Measurements from ENCODE around the gene PM20D2.
"Not testable (repeated sequence)": the region's sequence is repeated elsewhere in the genome, so short reads cannot be mapped to it uniquely, and the experiment has no call there.

Gene PM20D2, protein sequence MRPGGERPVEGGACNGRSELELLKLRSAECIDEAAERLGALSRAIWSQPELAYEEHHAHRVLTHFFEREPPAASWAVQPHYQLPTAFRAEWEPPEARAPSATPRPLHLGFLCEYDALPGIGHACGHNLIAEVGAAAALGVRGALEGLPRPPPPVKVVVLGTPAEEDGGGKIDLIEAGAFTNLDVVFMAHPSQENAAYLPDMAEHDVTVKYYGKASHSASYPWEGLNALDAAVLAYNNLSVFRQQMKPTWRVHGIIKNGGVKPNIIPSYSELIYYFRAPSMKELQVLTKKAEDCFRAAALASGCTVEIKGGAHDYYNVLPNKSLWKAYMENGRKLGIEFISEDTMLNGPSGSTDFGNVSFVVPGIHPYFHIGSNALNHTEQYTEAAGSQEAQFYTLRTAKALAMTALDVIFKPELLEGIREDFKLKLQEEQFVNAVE

DNA sequence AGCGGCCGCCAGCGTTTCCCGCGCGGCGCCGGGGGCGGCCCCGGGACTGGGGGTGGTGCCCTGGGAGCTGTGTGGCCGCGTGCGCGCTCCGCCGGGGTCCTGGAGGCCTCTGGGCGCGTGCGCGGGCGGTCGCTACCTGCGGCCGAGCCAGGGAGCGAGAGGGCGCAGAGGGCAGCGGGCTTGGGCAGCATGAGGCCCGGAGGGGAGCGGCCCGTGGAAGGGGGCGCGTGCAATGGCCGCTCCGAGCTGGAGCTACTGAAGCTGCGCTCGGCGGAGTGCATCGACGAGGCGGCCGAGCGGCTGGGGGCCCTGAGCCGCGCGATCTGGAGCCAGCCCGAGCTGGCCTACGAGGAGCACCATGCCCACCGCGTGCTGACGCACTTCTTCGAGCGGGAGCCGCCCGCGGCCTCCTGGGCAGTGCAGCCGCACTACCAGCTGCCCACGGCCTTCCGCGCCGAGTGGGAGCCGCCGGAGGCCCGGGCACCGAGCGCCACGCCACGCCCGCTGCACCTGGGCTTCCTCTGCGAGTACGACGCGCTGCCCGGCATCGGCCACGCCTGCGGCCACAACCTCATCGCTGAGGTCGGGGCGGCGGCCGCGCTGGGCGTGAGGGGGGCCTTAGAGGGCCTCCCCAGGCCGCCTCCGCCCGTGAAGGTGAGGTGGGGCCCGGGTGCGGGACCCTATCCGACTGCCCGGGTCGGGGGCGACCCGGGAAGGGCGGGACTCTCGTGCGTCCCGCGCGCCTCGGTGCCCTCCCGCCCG lies at the start of gene PM20D2:
Gene PM20D2 (plus strand): TSS at position 100 of the 762 bp plus-strand sequence. CDS start 90 bp downstream, at position 190.
- peak; percentile 34 for DNase-seq

DNA sequence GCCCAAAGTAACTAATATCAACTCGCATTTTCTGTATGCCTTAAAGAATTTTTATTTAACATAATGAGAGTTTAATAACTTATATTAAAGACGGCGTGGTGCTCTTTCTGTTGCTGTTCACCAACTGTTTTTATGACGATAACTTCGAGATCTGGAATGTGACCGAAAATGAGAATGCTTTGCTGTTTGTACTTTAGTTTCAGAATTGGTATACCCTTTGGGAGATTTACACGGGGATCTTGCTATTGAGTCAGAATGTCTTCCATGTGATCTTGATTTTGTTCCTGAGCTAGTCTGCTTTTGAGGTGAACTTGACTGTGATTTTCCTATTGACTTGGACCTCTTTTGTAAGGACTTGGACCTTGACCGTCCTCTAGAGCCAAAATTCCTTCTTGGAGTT lies 47.4 kb upstream of the PM20D2 start:
- no peak for DNase-seq

DNA sequence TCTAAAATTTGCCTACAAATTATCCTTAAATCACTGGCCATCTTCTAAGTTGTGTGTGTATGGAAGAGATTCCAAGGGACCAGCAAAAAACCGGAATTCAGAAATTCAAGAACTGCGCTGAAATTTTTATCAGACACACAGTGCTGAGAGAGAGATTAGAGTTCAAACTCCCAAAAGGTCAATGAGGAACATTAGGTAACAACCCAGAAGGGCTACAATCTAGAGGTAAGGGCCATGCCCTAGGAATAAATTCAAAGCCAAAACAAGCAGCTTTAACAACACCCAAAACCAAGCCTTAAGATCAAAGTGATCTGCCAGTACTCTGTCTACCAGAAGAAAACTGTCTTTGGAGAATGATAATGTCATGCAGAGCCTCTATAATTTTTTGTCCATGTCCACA lies 45.7 kb upstream of the PM20D2 start:
- no peak for DNase-seq

DNA sequence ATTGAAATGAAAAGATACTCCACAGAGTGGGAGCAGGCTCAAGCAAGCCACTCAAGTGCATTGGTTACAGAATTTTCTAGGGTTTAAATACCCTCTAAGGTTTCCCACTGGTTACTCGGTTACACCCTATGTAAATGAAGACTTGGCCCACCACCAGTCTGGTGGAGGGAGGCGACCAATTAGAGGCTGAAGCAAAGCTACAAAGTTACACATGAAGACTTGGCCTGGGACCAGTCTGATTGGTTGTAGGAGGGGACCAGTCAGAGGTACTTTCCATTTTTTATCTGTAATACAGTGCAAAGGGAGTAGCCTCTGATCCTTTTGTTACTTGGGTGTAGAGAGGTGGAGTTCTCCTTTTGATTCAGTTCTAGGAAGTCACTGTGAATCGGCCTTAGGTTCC lies 35.6 kb upstream of the PM20D2 start:
- peak; percentile 27 for DNase-seq

DNA sequence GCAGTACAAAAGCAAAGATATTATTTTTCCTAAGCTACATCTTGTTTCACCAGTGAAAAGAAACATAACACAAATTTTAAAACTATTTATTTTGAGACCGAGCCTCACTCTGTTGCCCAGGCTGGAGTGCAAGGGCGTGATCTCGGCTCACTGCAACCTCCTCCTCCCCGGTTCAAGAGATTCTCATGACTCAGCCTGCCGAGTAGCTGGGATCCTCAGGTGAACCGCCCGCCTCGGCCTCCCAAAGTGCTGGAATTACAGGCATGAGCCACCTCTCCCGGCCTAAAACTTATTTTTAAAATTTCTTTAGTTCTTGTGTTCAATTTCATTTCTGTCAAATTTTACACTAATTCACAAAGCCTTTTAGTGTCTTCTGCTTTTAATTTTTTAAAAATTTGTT lies 33.9 kb upstream of the PM20D2 start:
- DNase-seq: no peak

DNA sequence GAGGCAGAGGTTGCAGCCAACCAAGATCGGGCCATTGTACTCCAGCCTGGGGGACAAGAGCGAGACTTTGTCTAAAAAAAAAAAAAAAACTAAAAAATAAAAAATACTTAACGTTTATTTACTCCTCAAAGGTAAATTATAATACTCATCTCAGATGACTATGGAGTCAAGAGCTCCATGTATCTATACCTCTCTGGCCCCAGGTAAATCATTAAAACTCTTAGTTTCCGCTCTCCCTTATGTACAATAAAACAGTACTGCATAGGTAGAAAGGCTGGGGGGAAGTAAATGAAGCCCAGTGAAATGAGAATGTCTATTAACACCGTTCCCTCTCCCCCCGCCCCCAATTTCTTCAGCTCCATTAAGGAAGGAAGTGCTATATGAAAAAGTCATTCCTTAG lies 29.2 kb upstream of the PM20D2 start:
- DNase-seq: no peak

DNA sequence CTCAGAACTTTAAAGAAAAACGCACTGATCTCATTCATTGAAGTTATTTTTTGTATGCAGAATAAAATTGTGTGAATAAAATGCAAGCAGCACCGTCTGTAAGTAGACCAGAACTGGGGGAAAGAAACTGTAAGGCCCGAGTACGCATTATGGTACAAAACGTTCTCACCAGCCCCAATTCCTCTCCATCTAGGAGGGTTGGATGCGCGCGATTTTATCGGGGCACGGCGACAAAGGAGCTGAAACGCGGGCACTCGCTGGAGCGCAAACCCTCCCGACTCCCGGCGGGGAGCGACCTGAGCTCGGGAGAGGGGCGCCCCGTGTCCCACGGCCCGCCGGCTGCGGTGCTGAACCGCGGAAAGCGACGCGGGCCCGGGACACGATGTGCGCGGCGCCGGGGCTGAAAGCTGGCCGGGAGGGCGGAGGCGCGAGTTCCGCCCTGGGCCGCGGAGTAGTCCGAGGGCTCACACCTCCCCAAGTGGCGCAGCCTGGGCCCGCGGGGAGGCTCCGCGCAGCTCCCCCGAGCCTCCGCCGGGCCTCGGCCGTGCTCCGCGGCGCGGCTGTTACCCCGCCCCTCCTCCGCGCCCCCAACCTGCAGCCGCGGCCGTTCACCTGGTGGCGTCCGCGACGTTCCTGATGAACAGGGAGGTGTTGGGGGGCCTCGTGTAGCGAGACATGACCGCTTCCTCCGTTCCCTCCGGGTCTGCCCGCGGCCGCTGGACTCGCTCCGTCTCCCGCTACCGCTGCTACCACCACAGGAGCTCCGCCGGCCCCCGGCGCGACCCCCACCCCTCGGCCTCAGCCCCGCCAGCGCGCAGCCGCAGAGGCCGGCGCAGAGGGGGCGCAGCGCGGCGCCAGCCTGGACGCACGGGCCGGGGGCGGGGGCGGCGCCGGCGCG lies 28.4 kb upstream of the PM20D2 start, which contains the start of gene SRSF12:
Gene SRSF12 (minus strand): TSS at position 861 of the 898 bp plus-strand sequence. CDS start 184 bp downstream, at position 677.
- peak; percentile 49 for DNase-seq

DNA sequence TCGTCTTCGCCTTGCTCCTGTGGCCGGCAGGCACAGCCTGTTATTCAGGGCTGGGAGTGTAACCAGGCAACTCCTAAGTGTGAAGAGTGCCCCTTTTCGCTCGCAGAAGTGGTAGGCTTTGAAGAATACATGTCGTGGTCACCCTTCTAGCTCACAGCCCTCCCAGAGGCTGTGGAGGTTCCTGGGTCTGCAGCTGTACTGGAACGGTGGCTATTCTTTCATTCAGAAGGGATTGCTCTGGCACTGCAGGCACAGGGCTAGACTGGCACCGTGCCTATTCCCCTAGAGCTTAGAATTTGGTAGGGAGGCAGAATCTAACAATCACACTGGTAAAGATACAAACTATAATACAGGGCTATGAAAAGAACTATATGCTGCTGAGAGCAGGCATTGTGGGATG lies 26.9 kb upstream of the PM20D2 start:
- DNase-seq: no peak

DNA sequence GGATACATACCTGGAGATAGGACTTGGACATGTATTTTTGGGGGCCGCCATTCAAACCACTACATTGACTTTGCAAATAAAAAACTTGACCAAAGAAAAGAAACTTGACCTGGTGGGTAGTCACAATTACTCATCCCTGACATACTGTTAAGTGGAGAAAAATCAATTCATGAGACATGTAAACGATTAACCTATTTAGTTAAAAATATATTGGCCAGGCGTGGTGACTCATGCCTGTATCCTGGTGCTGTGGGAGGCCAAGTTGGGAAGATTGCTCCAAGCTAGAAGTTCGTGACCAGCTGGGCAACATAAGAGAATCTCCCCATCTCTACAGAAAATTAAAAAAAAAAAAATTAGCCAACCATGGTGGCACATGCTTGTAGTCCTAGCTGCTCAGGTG lies 25.5 kb upstream of the PM20D2 start:
- DNase-seq: no peak

DNA sequence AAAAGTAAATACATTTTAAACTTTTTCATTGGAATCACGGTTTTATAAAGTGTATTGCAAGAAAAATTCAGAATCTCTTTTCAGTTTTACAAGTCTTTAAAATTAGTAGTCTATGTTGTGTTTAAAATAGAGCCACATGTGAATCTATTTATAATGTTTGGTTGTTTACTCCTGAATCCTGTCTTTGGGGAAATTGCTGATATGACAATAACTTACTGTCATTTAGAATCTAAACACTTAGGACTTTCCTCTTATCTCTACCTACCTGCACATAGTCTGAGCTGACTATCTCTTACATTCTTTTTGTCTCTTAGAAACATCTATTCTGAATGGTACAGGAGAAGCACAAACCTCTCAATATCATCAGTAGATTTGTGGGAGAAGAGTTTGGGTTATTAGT lies 23.9 kb upstream of the PM20D2 start:
- DNase-seq: no peak

DNA sequence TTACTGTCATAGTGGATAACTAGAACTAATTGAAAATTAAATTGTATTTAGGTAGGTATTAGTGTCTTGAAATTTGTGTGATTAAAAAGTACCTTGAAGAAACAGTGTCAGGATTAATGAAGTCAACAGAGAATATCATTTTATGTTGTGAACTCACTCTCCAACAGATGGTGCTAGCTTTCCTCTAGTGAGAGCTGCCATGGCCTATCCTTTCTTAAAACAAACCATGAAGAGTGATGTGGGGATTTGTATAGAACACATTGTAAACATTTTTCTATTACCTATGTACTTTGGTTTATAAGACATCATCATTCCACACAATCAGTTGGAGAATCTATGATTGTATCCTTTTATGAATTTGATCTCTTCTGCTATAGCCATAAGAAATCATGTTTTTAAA lies 23.2 kb upstream of the PM20D2 start:
- DNase-seq: peak; percentile 30

DNA sequence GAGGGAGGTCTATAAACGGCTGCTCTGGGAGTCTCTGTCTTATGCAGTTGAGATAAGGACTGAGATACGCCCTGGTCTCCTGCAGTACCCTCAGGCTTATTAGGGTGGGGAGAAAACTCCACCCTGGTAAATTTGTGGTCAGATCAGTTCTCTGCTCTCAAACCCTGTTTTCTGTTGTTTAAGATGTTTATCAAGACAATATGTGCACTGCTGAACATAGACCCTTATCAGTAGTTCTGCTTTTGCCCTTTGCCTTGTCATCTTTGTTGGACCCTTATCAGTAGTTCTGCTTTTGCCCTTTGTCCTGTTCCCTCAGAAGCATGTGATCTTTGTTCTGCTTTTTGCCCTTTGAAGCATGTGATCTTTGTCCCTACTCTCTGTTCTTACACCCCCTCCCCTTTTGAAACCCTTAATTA lies 17.6 kb upstream of the PM20D2 start:
- not testable (repeated sequence) for DNase-seq

DNA sequence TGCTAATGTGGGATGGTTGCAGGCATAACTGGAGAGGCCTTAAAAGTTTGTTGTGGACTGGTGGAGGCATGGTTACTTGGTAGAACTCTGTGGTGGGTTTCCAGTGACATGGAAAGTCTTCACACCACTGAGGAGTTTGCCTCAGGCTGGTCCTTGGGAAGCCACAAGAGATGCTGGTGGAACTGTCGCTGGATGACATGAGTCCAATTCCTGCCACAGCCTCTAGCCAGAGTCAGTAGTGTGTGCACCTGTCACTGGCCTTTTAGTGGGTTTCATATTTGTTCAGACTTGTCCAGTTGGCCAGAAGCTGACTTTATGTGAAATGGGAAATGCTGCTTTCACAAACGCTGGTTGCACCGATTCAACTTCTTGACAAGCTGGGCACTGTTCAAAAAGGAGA lies 14.3 kb upstream of the PM20D2 start:
- no peak for DNase-seq

DNA sequence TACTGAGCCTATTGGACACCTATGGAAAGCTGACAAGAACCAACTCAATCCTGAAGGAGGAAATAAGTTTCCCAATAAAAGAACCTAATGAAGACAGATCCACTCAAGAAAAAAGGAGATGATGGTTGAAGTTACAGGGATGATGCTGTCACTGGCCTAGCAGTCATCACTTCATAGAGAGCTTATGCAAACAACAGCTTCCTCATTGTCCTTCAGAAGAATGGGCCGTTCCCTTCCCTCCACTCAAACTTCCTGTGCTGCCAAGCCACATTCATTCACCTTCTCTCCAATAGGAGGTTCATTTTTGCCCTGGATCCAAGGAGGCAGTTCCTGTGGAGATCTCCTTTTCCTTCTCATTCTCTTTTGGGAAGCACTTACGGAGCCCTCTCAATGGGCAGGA lies 13.8 kb upstream of the PM20D2 start:
- DNase-seq: peak; percentile 69

DNA sequence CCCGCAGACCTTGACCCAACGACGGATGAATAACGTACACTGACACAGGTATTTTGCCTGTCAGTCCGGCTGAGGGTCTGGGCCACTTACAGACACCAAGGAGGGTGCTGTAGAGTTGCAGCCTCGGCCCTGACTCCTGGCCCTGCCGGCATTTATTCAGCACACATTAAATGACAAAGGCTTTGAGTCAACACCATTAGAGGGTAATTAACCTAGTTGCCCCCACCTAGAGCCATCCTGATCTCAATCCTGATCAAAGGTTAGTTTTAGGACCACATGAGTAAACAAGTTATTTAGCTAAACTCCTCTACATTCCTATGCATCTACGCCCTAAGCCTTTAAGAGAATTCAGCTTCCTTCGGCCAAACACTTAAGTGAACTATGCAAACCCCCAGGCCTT lies 11.9 kb upstream of the PM20D2 start:
- no peak for DNase-seq

DNA sequence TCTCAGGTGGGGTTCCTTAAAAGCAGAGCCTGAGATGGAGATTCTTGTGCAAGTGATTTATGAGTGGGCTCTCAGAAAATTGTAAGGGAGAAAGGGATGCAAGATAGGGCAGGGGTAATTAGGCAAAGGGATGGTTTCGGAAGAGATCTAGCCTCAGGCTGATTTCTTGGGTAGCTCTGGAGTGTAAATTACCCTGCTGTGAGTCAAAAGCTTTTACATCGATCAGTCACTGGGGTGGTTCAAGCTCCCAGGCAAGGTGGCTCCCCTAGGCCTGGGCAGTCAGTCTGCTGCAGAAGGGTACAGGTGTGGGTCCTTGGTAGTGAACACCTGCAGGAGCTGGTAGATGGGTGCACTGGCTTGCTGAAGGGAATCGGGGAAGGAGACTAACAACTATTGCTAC lies 11.1 kb upstream of the PM20D2 start:
- DNase-seq: no peak

DNA sequence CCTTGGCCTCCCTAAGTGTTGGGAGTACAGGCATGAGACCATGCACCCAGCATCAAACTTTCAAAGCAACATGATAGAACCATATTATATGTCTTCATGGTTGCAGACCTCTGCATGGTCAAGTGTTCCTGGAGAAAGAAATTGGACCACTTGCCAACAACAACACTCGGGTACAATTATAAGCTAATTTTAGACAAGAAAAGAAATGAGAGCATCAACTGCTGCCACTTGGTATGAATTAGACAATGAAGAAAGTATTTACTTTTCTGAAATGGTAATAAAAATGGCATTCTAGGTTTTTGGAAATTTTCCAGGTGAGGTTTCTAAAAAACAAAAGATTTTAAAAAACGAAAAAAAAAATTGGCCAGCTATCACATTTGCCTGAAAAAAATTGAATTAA lies 7.7 kb upstream of the PM20D2 start:
- DNase-seq: no peak

DNA sequence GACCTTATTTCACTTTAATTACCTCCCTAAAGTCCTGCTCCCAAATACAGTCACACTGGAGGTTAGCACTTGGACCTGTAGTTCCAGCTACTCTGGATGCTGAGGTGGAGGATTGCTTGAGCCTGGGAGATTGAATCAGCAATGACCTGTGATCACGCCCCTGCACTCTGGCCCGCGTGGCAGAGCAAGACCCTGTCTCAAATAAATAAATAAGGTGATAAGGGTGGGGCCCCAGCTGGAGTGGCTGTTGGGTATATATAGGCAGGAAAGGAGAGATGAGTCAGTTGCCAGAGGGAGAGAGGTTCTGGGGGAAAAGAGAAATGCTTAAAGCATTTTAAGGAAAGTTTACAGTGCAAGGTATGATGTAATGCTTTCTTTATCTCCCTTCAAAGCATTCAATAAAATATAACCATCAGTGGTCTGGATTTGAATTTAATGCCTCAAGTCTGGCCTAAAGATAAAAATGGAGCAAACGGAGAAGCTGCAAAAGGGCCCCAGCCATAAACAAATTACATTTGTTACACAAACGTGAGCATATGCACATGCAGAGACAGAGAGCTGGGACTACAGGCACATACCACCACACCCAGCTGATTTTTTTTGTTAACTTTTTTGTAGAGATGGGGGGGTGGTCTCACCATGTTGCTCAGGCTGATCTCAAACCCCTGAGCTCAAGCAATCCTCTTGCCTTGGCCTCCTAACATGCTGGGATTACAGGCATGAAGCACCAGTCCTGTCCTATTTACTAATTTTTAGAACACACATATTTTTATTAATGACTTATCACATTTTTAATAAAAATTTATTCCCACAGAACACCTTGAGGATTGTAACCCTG lies 6.1 kb upstream of the PM20D2 start:
- DNase-seq: no peak

DNA sequence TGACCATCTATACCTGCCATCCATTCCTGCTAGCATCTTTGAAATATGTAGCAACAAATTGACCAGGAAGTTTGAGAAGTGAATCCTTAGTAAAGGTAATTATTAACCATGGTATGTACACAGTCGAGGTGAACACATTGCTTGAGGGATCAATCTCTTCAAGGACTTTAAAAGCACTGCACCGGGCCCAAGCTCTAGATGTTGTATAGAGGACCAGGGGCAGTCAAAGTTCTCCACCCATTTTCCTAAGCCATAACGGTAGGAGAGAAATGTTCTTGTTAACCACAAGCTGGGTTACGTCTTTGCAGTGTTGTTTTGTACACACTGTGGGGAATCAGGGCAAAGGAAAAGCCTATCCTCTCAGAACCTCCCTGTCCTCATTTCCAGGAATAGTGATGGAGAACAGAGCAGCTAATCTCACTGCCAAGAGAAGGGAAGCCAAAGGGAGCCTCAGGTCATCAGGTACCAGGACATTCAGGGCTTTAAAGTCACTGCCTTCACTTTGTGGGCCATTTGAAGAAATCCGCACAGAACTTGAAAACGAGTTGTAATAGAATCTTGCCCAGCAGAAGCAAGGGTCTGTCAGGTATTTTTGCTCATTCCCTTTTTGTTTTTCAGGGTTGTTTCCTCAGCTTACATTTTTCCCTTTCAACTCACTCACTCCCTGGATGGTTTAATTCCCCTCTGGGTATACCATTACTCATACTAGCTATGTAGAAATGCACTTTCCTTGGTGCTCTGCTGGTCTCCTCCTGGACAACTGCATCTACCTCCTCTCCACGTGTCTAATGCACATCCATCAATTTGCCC lies 5.3 kb upstream of the PM20D2 start:
- no peak for DNase-seq

DNA sequence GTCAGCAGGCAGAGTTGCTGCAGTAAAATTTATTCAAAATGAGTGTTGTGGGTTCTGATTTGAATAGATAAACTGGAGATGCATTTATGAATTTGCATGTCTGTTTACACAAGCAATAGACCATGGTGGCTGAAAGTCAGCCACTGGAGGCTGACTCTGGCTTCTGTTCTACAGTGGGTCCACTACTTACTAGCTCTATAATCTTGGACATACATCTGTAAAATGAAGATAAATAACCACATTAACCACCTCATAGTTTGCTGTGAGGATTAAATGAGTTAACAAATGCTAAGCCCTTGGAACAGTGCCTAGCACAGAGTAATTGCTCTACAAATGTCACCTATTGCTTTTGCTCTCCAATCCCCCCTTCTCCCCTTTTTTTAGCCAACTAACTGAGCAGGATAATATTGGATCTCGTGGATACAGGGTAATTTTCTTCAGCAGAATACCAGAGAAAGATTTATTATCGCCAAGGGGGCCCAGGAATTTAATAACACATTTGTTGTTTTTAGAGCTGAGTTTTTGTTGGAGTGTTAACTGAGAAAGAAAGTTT lies 1.4 kb upstream of the PM20D2 start:
- no peak for DNase-seq

Measured in inflammatory macrophage treated with lipopolysaccharide for 4 hours (primary cell).